Activated gamma-delta T cell treated with anti-CD3 and anti-CD28 coated beads, Interleukin-2, amount 50 U/mL, for 16 hours (primary cell): Measurements from ENCODE around the gene FAM25A.
A peak's percentile ranks its signal among the peaks of the same experiment; 100 is the strongest.
"Not testable (repeated sequence)": the region's sequence is repeated elsewhere in the genome, so short reads cannot be mapped to it uniquely, and the experiment has no call there.

ENCODE experiments used
- DNase-seq: peaks from one replicate; pipeline ENCODE4 v3.0.0-alpha.2; 2020; ENCODE audit warnings: low read depth

Gene FAM25A

DNA sequence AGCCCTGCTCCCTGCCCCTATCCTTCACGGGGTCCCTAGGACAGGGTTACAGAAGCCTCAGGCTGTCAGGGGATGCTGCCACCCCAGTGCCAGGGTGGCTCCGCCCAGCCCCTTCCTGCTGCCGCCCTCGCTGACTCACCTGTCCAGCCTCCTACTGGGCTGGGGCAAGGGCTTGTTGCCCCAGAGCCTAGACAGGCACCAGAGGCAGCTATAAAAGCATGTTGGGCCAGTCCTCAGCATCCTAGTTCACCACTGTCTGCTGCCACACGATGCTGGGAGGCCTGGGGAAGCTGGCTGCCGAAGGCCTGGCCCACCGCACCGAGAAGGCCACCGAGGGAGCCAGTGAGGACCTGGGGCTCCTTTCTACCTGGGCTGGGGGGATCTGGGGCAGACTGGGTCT lies at the start of gene FAM25A:
TSS of gene FAM25A (plus strand) at position 239 of the 400 bp plus-strand sequence. CDS start at position 270, 31 bp downstream.
- DNase-seq, result not testable (repeated sequence)

DNA sequence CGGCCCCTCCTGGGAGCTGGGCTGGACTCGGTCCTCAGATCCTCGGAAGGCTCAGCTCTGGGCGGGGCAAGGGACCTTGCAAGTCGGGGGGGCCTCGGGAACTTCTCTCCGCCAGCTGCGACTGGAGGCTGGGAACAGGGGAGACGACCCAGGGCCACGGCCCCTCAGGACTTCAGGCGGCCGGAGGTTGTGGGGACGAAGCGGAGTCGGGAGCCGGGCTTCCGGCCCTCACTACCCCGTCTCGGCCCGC lies 49.2 kb upstream of the FAM25A start:
- DNase-seq, result no peak

DNA sequence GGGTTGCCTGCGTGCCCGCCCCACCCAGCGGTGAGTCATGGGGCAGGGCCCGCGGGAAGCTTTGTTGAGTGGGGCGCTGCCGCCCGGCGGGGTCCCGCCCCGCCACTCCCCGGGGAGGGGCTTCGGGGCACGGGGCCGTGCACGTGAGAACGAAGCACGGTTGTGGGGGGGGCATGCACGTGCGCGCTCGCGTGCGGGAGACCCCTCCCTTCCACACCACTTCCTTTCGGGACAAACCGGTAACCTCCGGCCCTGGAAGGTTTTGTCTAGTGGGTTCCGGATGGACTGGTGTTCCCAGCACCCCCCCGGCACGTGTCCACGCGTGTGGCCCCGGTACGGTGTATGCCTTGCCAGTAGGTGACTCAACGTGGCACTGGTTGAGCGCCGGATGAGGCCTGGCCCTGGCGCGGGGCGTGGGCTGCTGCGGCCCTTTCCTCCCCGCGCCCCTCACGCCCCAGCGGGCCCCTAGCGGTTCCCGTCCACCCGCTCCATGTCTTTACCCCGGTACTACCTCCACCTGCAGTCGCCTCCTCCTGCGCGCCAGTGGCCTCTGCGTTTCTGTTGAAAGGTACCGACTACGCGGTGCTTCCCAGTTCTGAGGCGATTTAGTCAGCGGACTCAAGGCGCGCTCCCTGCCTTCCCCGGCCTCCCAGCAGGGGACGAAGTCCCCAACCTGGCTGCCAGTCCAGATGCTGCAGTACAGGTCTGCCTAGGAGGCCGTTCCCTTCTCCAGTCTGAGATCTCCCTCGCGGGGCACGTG lies 48.7 kb upstream of the FAM25A start:
- peak; percentile 72 for DNase-seq

DNA sequence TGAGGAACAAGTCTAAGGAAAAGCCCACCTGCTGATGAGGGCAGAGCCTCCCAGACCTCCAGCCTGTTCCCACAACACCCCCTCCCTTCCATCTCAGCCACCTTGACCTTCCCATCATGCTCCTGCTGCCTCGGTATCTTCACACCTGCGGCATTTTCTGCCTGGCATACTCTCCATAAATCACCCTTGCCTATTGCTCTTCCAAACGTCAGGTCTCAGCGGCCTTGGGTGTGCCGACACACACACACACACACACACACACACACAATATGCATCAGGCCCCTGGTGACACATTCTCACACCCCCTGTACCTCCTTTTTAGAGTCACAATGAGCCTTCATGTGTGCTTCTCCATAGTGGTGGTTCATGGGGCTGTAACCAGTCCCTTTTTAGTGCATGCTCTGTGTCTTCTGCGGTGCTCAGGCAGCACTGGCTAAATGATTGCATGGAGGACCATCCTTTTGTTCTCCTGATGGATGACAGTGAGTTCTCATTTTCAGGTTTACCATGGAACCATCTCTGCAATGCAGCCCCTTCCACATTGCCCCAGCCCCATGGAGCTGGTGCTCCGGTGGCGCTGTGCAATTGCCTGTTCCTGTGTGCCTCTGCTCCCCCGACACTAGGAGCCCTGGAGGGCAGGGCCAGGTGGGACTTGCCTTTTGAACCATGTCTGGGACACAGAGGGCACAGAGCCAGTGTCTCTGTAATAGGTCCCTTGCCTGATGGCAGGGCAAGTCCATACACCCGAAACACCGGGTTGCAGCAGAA lies 47.3 kb upstream of the FAM25A start:
- no peak for DNase-seq

DNA sequence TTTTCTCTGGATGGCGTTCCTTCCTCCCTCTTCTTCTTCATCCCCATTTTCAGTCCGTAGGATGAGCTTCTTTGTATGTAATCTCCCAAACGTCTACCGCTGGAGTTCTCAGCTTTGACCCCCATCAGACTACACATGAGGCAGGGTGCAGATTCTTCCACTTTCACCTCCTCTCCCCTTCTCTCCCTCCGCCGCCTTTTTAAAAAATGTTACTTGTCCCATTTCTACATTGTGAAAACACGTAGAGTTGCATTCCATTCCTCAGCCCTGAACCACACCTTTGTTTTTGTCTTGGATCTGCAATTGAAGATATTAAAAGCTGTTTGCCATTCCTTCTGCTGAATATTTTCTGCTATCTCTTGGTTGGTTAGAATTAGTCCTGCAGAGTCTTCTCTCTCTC lies 45.6 kb upstream of the FAM25A start:
- DNase-seq, result no peak

DNA sequence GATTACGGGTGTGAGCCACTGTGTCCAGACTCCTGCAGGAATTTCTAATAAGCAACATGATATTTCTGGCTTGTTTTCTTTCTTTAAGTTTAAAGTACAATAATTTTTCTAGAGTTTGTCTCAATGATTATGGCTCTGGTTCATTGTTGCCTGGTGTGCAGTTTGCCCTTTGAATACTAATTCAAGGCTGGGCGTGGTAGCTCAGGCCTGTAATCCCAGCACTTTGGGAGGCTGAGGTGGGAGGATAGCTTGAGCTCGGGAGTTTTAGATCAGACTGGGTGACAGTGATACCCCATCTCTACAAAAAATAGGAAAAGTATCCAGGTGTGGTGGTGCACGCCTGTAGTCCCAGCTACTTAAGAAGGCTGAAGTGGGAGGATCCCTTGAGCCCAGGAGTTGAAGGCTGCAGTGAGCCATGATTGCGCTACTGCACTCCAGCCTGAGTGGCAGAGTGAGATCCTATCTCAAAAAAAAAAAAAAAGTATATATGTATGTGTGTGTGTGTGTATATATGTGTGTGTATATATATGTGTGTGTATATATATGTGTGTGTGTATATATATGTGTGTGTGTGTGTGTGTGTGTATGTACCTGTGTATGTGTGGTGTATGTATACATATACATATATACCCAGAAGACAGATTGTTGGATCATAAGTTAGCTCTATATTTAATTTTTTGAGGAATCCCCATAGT lies 43.6 kb upstream of the FAM25A start:
- no peak for DNase-seq

DNA sequence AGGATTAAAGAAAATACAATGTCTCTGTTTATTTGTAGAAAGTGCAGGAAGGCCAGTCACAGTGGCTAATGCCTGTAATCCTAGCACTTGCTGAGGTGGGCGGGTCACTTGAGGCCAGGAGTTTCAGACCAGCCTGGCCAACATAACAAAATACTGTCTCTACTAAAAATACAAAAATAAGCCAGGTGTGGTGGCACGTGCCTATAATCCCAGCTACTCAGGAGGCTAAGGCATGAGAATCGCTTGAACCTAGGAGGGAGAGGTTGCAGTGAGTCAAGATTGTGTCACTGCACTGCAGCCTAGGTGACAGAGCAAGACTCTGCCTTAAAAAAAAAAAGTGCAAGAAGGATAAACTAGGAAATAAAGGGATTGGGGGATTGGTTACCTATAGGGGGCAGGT lies 41.6 kb upstream of the FAM25A start:
- DNase-seq, result not testable (repeated sequence)

DNA sequence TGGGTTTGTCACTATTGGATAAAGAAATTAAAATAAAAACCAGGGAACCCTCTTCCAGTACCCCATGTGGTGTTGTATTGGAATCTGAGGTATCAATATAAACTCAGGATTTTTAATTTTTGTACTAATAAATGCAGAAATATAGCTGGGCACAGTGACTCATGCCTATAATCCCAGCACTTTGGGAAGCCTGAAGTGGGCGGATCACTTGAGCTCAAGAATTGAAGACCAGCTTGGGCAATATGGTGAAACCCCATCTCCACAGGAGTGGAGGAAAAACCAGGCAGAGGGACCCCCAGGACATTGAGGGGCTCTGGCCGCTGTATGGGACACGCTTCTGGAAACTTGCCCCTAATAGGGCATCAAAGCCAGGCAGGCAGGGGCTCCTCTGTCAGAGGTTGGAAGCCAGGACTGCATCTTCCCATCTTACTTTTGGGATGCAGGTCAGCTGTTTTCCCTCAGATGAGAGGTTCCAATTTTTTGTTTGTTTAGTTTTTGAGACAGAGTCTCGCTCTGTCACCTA lies 40.7 kb upstream of the FAM25A start:
- DNase-seq, result no peak

DNA sequence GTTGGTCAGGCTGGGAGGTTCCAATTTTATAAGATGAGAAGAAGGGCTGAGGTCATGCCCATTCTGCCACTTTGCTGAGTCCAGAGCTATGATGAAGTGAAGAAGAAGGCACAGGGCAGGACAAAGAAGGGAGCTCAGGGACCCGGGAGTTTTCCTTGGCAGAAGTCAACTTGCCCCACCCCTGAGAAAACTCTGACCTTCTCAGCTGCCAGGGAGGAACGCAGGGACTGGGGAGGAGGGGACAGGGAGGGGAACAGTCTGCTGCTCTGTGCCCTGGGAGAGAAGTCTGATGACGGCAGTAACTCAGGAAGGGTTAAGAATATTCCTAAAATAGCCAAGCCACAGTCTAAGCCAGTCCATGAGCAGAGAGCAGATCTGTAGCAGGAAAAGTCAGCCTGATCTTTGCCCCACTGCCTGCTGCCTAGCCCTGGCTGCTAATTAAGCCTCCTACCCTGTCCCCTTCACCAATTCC lies 40.1 kb upstream of the FAM25A start:
- no peak for DNase-seq

DNA sequence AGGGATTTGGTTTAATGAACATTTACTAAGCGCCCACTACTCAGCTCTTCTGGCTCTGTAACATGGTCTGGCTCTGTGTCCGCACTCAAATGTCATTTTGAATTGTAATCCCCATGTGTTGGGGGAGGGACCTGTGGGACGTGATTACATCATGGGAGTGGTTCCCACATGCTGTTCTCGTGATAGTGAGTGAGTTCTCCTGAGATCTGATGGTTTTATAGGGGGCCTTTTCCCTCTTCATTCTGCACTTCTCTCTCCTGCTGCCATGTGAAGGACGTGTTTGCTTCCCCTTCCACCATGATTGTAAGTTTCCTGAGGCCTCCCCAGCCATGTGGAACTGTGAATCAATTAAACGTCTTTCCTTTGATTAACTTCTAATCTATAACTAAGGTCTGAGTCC lies 39.1 kb upstream of the FAM25A start:
- DNase-seq, result not testable (repeated sequence)

DNA sequence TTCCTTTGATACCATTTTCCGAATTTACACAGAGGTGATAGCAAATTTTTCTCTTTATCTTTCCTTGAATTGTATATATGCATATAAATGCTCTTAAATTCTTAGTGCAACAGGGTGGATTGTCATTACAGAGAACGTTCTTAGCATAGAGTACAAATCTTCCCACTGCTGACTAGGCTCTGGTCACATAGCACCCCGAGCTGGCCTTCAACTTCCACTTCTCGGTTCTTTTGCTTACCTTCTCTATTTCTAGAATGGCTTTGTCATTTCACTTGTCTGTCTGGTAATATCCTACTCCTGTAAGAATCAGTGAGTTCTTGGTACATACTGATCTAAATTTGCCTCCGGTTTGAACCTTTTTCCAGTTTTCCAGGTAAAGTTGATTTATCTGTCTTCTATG lies 38.4 kb upstream of the FAM25A start:
- DNase-seq, result no peak

DNA sequence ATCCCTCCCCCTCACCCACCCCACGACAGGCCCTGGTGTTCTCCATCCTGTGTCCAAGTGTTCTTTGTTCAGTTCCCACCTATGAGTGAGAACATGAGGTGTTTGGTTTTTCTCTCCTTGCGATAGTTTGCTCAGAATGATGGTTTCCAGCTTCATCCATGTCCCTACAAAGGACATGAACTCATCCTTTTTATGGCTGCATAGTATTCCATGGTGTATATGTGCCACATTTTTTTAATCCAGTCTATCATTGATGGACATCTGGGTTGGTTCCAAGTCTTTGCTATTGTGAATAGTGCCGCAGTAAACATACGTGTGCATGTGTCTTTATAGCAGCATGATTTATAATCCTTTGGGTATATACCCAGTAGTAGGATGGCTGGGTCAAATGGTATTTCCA lies 35.6 kb upstream of the FAM25A start:
- not testable (repeated sequence) for DNase-seq

DNA sequence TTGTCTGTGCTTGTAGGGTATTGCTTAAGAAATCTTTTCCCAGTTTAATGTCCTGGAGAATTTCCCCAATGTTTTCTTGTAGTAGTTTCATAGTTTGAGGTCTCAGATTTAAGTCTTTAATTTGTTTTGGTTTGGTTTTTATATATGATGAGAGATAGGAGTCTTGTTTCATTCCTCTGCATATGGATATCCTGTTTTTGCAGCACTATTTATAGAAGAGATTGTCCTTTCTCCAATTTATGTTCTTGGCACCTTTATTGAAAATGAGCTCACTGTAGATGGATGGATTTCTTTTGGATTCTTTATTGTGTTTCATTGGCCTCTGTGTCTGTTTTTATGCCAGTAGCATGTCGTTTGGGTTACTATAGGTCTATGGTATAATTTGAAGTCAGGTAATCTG lies 31.6 kb upstream of the FAM25A start:
- DNase-seq, result no peak

DNA sequence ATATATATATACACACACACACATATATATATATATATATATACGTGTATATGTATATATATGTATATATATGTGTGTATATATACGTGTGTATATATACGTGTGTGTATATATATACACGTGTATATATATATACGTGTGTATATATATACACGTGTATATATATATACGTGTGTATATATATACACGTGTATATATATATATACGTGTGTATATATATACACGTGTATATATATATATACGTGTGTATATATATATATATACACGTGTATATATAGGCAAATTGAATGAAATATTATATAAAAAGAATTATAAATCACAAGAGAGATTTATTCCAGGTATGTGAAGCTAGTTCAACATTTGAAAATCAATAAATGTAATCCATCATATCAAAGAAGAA lies 28.7 kb upstream of the FAM25A start:
- DNase-seq, result not testable (repeated sequence)

DNA sequence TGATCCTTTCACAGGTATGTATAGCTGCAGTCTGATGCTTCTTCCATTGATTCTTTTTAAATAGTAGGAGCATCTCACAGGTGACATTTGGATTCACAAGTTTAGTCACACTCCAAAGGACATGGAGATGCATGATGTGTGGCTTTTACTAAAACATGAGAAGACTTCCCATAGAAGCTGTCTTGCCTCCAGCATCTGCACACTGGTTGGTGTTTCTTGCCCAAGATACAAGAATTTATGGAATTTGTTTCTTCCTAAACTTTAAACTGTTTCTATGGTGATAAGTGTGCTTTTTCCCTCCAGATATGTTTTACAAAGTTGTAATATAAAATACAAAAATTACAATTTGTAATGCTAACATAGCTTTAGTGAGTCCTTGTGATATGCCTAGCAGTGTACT lies 27.6 kb upstream of the FAM25A start:
- DNase-seq, result no peak

DNA sequence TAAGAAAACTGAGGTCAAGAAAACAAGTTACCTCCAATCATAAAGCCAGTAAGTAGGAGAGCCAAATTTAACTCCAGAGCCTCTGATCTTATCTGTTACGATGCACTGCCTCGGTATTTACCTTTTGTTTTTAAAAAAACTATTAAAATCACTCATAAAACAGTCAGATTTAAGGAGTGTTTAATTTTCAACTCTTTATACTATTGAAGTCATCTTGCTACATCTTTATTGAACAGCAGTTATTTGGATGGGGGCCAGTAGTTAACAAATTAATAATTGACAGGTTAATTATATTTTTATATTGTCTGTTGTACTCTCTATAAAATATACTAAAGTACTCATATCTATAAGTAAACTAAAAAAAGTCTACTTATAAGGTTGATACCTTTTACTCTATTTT lies 27.2 kb upstream of the FAM25A start:
- no peak for DNase-seq

DNA sequence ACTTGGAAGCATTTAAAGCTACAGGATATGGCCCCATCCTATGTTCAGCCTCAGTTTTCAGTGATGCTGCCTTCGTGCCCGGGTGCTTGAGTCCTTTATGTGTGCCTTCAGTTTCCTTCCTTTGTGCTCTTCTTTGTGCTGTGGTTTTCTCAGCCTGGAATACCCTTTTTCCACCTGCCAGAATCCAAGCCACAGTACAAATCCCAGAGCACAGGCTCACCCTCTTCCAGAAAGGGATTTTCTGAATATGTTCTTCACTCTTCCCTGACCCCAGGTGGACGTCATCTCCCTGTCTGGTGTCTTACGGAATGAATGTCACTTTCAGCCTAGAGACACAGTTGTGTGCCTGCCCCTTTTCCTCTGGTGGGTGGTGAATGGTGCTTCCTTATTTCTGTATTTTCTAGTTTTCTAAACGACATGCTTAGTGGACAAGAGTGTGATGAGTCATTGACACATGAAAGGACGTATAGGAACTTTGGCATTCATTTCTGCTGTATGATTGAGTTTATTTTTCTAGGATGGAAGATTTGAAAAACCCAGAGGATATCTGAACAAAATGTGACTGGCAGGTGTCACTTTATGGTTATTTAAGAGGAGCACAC lies 20.2 kb upstream of the FAM25A start:
- DNase-seq, result not testable (repeated sequence)

DNA sequence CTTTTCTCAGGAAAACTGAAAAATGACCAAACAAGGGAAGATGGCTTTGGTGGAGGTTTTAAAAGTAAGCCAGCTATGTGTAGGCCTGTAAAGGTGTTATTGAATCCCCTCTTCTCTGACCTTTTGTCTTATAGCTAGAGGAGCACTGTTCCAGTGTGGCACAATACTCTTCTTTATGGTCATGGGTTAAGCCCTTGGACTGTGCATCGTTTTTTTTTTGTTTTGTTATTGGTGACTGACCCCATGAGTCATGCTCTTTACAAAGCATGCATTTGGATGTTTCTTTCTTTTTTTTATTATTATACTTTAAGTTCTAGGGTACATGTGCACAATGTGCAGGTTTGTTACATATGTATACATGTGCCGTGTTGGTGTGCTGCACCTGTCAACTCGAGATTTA lies 19.6 kb upstream of the FAM25A start:
- no peak for DNase-seq

DNA sequence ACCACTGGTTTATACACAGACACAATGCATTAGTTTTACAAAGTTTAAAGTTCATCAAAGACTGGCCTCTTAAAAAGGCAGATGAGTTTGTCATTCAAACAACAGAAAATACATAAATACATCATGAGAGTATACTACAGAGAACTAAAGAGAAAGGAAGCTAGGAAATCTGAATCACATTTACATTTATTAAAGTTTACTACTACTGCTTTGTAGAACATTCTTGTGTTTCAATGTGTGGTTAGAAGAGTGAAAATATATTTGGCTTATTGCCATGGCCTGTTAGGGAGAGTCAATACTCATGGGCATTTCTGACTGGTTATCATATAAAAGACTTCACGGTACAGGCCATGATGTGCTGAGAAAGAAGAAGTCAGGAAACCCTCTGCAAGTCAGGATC lies 13.0 kb upstream of the FAM25A start:
- not testable (repeated sequence) for DNase-seq

DNA sequence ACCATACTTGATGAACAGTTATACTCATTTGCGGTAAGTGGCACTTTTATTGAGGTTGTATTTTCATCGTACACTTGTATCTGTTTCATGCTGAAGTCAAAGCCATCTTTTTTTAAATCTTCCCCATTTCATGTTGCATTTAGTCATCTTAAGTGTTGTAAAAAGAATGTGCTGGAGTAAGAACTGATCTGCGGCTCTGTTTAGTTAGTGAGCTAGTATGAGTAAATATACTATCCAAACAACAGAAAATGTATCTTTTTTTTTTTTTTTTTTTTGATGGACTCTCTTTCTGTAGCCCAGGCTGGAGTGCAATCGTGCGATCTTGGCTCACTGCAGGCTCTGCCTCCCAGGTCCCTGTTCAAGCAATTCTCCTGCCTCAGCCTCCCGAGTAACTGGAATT lies 12.4 kb upstream of the FAM25A start:
- DNase-seq, result not testable (repeated sequence)

DNA sequence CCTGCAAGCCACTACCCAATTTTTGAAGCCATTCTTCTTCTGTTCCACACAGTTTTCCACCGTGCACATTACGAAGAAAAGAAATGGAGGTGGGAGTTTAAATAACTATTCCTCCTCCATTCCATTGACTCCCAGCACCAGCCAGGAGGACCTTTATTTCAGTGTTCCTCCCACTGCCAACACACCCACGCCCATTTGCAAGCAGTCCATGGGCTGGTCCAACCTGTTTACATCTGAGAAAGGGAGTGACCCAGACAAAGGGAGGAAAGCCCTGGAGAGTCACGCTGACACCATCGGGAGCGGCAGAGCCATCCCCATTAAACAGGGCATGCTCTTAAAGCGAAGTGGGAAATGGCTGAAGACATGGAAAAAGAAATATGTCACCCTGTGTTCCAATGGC lies 11.8 kb upstream of the FAM25A start:
- not testable (repeated sequence) for DNase-seq

DNA sequence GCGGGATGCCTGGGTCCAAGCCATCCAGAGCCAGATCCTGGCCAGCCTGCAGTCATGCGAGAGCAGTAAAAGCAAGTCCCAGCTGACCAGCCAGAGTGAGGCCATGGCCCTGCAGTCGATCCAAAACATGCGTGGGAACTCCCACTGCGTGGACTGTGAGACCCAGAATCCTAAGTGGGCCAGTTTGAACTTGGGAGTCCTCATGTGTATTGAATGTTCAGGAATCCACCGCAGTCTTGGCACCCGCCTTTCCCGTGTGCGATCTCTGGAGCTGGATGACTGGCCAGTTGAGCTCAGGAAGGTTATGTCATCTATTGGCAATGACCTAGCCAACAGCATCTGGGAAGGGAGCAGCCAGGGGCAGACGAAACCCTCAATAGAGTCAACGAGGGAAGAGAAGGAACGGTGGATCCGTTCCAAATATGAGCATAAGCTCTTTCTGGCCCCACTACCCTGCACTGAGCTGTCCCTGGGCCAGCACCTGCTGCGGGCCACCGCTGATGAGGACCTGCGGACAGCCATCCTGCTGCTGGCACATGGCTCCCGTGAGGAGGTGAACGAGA lies 10.9 kb upstream of the FAM25A start:
- not testable (repeated sequence) for DNase-seq
